NOMO-1 (cell line): Measurements from ENCODE around the gene MAMDC2.
A peak's percentile ranks its signal among the peaks of the same experiment; 100 is the strongest.

ENCODE experiments used
- DNase-seq, 2 experiments: peaks; one replicate each; lab custom pipeline; 2025; ENCODE audit not compliant: unreplicated experiment in 2 of 2; lab: John Stamatoyannopoulos, UW

Gene MAMDC2

GRCh38 chr9:70255486-70255885 is 211.8 kb downstream of the MAMDC2 start:
- no peak for DNase-seq

- no peak for DNase-seq
These were observed 212.5 kb downstream of the MAMDC2 start for GRCh38 chr9:70256123-70256551.

- no peak for DNase-seq
These were observed 213.9 kb downstream of the MAMDC2 start for GRCh38 chr9:70257502-70257901.

GRCh38 chr9:70257991-70258691 is 214.5 kb downstream of the MAMDC2 start:
- no peak for DNase-seq

GRCh38 chr9:70258692-70259511 is 215.3 kb downstream of the MAMDC2 start, which contains the start of gene SMC5:
Gene SMC5 (plus strand): TSS chr9:70258978. CDS start chr9:70259079, 101 bp downstream.
- peak; percentile 54 to 74 for DNase-seq

- no peak for DNase-seq
These were observed 215.8 kb downstream of the MAMDC2 start for GRCh38 chr9:70259512-70259802.

GRCh38 chr9:70260007-70260443 is 216.4 kb downstream of the MAMDC2 start:
- no peak for DNase-seq

GRCh38 chr9:70260606-70261005 is 217.0 kb downstream of the MAMDC2 start:
- no peak for DNase-seq

- no peak for DNase-seq
These were observed 217.7 kb downstream of the MAMDC2 start for GRCh38 chr9:70261131-70261870.

GRCh38 chr9:70262366-70262765 is 218.7 kb downstream of the MAMDC2 start:
- DNase-seq, result no peak

- DNase-seq, result no peak
These were observed 219.3 kb downstream of the MAMDC2 start for GRCh38 chr9:70262948-70263347.

GRCh38 chr9:70263421-70263820 is 219.8 kb downstream of the MAMDC2 start:
- no peak for DNase-seq
